Neuronal stem cell (in vitro differentiated cells): ENCODE measurements around the gene LIPE.

Source experiments
- DNase-seq: peaks from one replicate; pipeline ENCODE4 v3.0.0-alpha.2; 2013; ENCODE audit warnings: low spot score
- H2AFZ ChIP-seq: one replicate; pipeline ENCODE4 v1.6.1; 2013; ENCODE audit warnings: mild to moderate bottlenecking, low read length, inconsistent platforms
- H2AK5ac ChIP-seq: 2 replicates; pipeline ENCODE4 v1.6.1; 2013; ENCODE audit warnings: low read depth, mild to moderate bottlenecking, inconsistent platforms, low read length, moderate library complexity, mixed read lengths
- H2BK120ac ChIP-seq: 2 replicates; pipeline ENCODE4 v1.6.1; 2013; ENCODE audit warnings: low read depth, mild to moderate bottlenecking, inconsistent platforms, low read length, moderate library complexity, mixed read lengths
- H2BK12ac ChIP-seq: one replicate; pipeline ENCODE4 v1.6.1; 2013; ENCODE audit warnings: low read length, inconsistent platforms
- H2BK15ac ChIP-seq: 2 replicates; pipeline ENCODE4 v1.6.1; 2013; ENCODE audit warnings: mild to moderate bottlenecking, low read length, inconsistent platforms, mixed read lengths
- H2BK5ac ChIP-seq: one replicate; pipeline ENCODE4 v1.6.1; 2013; ENCODE audit warnings: inconsistent platforms, mild to moderate bottlenecking, low read length, moderate library complexity
- H3K14ac ChIP-seq: one replicate; pipeline ENCODE4 v1.6.1; 2013; ENCODE audit warnings: low read length, inconsistent platforms
- H3K18ac ChIP-seq: 2 replicates; pipeline ENCODE4 v1.6.1; 2013; ENCODE audit warnings: low read length, inconsistent platforms
- H3K23ac ChIP-seq: 2 replicates; pipeline ENCODE4 v1.6.1; 2013; ENCODE audit warnings: low read depth, mild to moderate bottlenecking, mixed read lengths, low read length, inconsistent platforms; ENCODE audit not compliant: poor library complexity
- H3K27ac ChIP-seq: replicated peaks from 3 replicates; pipeline ENCODE4 v1.5.1; 2013; ENCODE audit warnings: low read length, inconsistent platforms
- H3K27me3 ChIP-seq, 3 experiments: 2 replicates each; pipeline ENCODE4 v1.6.1; 2013; ENCODE audit warnings: low read length in 3 of 3, mild to moderate bottlenecking in 2 of 3, inconsistent platforms in 1 of 3, low read depth in 1 of 3, mixed read lengths in 1 of 3, moderate library complexity in 1 of 3; ENCODE audit not compliant: control insufficient read depth in 3 of 3, insufficient read depth in 3 of 3
- H3K36me3 ChIP-seq, 2 donors: replicated peaks in 1 of 2; 2 replicates each; pipeline ENCODE4 v1.6.1; 2013; ENCODE audit warnings: low read length in 2 of 2; ENCODE audit not compliant: control insufficient read depth in 2 of 2, insufficient read depth in 2 of 2
- H3K4ac ChIP-seq: 2 replicates; pipeline ENCODE4 v1.6.1; 2013; ENCODE audit warnings: inconsistent platforms, mild to moderate bottlenecking, low read length, moderate library complexity
- H3K4me1 ChIP-seq, 2 donors: 1 replicate in 1 of 2; 2 replicates in 1 of 2; pipeline ENCODE4 v1.6.1; 2013; ENCODE audit warnings: low read length in 2 of 2, low read depth in 1 of 2; ENCODE audit not compliant: control insufficient read depth in 2 of 2, insufficient read depth in 1 of 2
- H3K4me2 ChIP-seq: one replicate; pipeline ENCODE4 v1.6.1; 2013; ENCODE audit warnings: mild to moderate bottlenecking, low read length, inconsistent platforms; ENCODE audit not compliant: insufficient read depth, poor library complexity, severe bottlenecking
- H3K4me3 ChIP-seq, 2 donors: 2 replicates each; pipeline ENCODE4 v1.5.1; 2013; ENCODE audit warnings: low read length in 2 of 2, mild to moderate bottlenecking in 2 of 2, inconsistent platforms in 1 of 2, moderate library complexity in 1 of 2
- H3K79me1 ChIP-seq: one replicate; pipeline ENCODE4 v1.6.1; 2013; ENCODE audit warnings: low read depth, mild to moderate bottlenecking, inconsistent platforms, low read length, moderate library complexity
- H3K9ac ChIP-seq: one replicate; pipeline ENCODE4 v1.6.1; 2013; ENCODE audit warnings: mild to moderate bottlenecking, low read depth, low read length, inconsistent platforms; ENCODE audit not compliant: poor library complexity
- H3K9me3 ChIP-seq, 2 donors: replicated peaks in 1 of 2; 2 replicates each; pipeline versions ENCODE3 to v1.6.1; 2013; ENCODE audit warnings: low read length in 2 of 2, mild to moderate bottlenecking in 2 of 2, inconsistent platforms in 1 of 2, low read depth in 1 of 2, mixed read lengths in 1 of 2, moderate library complexity in 1 of 2; ENCODE audit not compliant: control insufficient read depth in 2 of 2, insufficient read depth in 1 of 2
- H4K8ac ChIP-seq: one replicate; pipeline ENCODE4 v1.6.1; 2013; ENCODE audit warnings: low read depth, mild to moderate bottlenecking, inconsistent platforms, low read length, moderate library complexity
- H4K91ac ChIP-seq: one replicate; pipeline ENCODE4 v1.6.1; 2013; ENCODE audit warnings: low read length, low read depth, mild to moderate bottlenecking, inconsistent platforms; ENCODE audit not compliant: poor library complexity
- WGBS, 2 donors: extraction: QIAGEN DNeasy Blood & Tissue Kit; methylation state at CpG; one replicate each; pipeline ENCODE4 v1.1.7; 2013; ENCODE audit warnings: missing lambda C conversion rate in 2 of 2, mixed read lengths in 1 of 2; ENCODE audit not compliant: insufficient read length in 2 of 2, insufficient replicate concordance in 1 of 2; ENCODE audit errors: extremely low coverage in 2 of 2; 5-methylcytosine and 5-hydroxymethylcytosine counted together

Gene LIPE

DNA sequence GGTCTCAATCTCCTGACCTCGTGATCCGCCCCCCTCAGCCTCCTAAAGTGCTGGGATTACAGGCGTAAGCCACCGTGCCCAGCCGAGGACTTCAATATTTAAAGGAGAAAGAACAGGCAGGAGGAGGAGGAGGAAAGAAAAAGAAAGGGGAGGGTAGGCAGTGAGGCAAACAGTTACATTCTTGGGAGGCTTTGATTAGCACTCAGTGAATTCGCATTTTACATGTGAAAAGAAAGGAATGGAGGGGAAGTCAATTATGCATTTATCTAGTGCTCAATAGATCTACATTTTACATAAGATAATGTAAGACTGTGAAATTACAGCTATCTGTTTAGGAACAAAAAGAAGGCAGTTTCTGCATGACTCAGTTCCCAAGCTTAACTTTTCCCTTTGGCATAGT is 46.5 kb upstream of the LIPE start:
- Histone ChIP-seq H3K23ac (no peak overlapping the region), H2AFZ (no peak overlapping the region), H3K79me1 (no peaks in the 10 kb centered on the region), H3K18ac (no peak overlapping the region), H2BK15ac (no peak overlapping the region), H3K9me3 (no peaks in the 10 kb centered on the region), H2BK12ac (no peak overlapping the region), H2BK5ac (no peak overlapping the region), H3K4me2 (no peak overlapping the region), H3K14ac (no peak overlapping the region), H3K27ac (no peak overlapping the region), H3K27me3 (no peaks in the 10 kb centered on the region), H3K4me1 (peaks cover 3 to 10% of the 10 kb centered on the region in 2 donors), H2AK5ac (no peak overlapping the region), H3K4me3 (no peak overlapping the region), H3K4ac (no peak overlapping the region), H2BK120ac (no peak overlapping the region), H4K91ac (no peak overlapping the region), H3K9ac (no peak overlapping the region), H4K8ac (no peak overlapping the region), H3K36me3 (no peaks in the 10 kb centered on the region)
- no peak for DNase-seq
- no CpG with 5 or more reads among the region's 6 CpGs for WGBS, 2 donors

GRCh38 chr19:42472402-42473147 is 45.4 kb upstream of the LIPE start:
- H3K9ac ChIP-seq = no peak overlapping the region
- peaks cover 6 to 10% of the 10 kb centered on the region in 2 donors for H3K4me1 ChIP-seq
- no peak overlapping the region for H3K18ac ChIP-seq
- no peak overlapping the region for H2BK15ac ChIP-seq
- no peak overlapping the region for H2AK5ac ChIP-seq
- no peak overlapping the region for H3K27ac ChIP-seq
- H2AFZ ChIP-seq = no peak overlapping the region
- no peak for DNase-seq
- no peak overlapping the region for H2BK120ac ChIP-seq
- no peak overlapping the region for H3K14ac ChIP-seq
- no peak overlapping the region for H3K4ac ChIP-seq
- H4K91ac ChIP-seq = no peak overlapping the region
- H2BK12ac ChIP-seq = no peak overlapping the region
- no peaks in the 10 kb centered on the region for H3K27me3 ChIP-seq
- H3K4me2 ChIP-seq = no peak overlapping the region
- no peaks in the 10 kb centered on the region for H3K36me3 ChIP-seq
- H3K79me1 ChIP-seq = no peaks in the 10 kb centered on the region
- no peak overlapping the region for H2BK5ac ChIP-seq
- no peaks in the 10 kb centered on the region for H3K9me3 ChIP-seq
- H3K4me3 ChIP-seq = no peak overlapping the region
- no CpG with 5 or more reads among the region's 7 CpGs for WGBS, 2 donors
- no peak overlapping the region for H4K8ac ChIP-seq
- no peak overlapping the region for H3K23ac ChIP-seq

DNA sequence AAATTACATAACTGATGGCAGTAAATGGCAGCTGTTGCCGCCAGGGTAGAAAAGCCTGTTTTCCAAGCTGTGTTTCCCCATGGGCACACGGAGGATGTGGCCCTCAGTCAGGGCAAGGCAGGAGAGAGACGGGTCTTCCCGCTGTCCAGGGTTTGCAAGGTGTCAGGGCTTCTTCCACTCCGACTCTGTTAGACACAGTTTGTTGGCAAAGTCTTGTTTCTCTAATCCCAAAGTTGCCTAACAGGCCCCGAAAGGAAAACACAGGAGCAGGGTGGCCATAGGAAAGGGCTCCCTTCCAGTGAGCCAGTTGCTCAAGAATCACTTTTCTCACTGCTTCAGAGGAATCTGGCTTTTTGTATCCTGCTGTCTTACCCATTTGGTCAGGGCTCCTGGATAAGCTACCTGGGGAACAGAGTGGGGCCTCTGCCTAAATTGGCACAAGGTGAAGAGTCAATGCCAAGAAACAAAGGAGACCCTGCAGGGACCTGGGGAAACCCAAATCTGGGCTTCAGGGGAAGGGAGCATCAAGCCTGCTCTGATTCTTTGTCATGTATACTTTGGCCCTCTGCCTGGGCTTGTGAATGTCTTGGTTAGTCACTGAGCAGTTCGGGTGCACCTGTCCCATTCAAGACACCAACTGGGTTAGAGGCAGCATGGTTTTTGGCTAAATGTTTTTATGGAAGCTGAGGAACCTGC is 44.5 kb upstream of the LIPE start:
- Histone ChIP-seq H2BK15ac (no peak overlapping the region), H3K4me2 (no peak overlapping the region), H3K9me3 (no peaks in the 10 kb centered on the region), H3K4me1 (peaks cover 6 to 12% of the 10 kb centered on the region in 2 donors), H3K79me1 (no peaks in the 10 kb centered on the region), H2AFZ (no peak overlapping the region), H2AK5ac (no peak overlapping the region), H3K18ac (no peak overlapping the region), H4K91ac (no peak overlapping the region), H3K14ac (no peak overlapping the region), H2BK120ac (no peak overlapping the region), H2BK12ac (no peak overlapping the region), H3K4ac (no peak overlapping the region), H4K8ac (no peak overlapping the region), H3K27ac (no peak overlapping the region), H3K23ac (no peak overlapping the region), H3K36me3 (no peaks in the 10 kb centered on the region), H3K9ac (no peak overlapping the region), H3K4me3 (no peak overlapping the region), H3K27me3 (no peaks in the 10 kb centered on the region), H2BK5ac (no peak overlapping the region)
- no CpG with 5 or more reads among the region's 7 CpGs for WGBS, 2 donors
- DNase-seq = no peak
